K562 (cell line): ENCODE data around the gene FEV. TPM values are rescaled to one million over a fixed set of nuclear protein-coding genes. Genes with fewer than 3 reads are reported as not detected.

Experiments used
- POU5F1 ChIP-seq: fragments of 150-350 bp; IDR thresholded peaks from 2 replicates; pipeline ENCODE4 v1.6.1; 2014; ENCODE audit warnings: borderline replicate concordance, low read length, low read depth, mild to moderate bottlenecking; ENCODE audit not compliant: partially characterized antibody
- RBFOX2 ChIP-seq: fragments of 200-400 bp; formaldehyde crosslinking; IDR thresholded peaks from 2 replicates; pipeline ENCODE4 v1.6.1; 2017; ENCODE audit warnings: low read depth, mild to moderate bottlenecking, low read length, moderate library complexity
- WHSC1 ChIP-seq: IDR thresholded peaks from one replicate; pipeline ENCODE4 v1.6.1; 2012; ENCODE audit warnings: low read length, control low read depth, inconsistent platforms
- XRCC3 ChIP-seq: fragments of 450-650 bp; IDR thresholded peaks from 2 replicates; pipeline ENCODE4 v1.6.1; 2017; ENCODE audit warnings: mild to moderate bottlenecking, moderate library complexity
- ZNF134 ChIP-seq: fragments of 250-450 bp; sonication (Bioruptor Pico); conservative IDR thresholded peaks from 2 replicates; pipeline ENCODE4 v1.4.0; 2020
- ZNF584 ChIP-seq: fragments of 200-800 bp; sonication (Bioruptor generic); IDR thresholded peaks from 2 replicates; pipeline ENCODE4 v1.6.1; 2016; ENCODE audit warnings: low read depth, mild to moderate bottlenecking, missing genetic modification characterization, missing compliant biosample characterization
- polyA plus RNA-seq, 8 experiments: library from polyadenylated mRNA; depleted of rRNA in 4 of 8; stranded (reverse) in 5 of 8; unstranded in 3 of 8; fragments of >200 nt; fragmentation: Nextera tagmentation in 2 of 8; fragmentation: Illumina TruSeq in 1 of 8; extraction: Ambion mirVana in 2 of 8; extraction: Trizol in 1 of 8; gene quantifications; 2 replicates each; pipeline versions ENCODE4 v1.2.1 to v1.2.3, GENCODE V29; 2011 to 2014; ENCODE audit warnings: inconsistent platforms in 1 of 8, missing spikeins in 1 of 8
- total RNA-seq, 7 experiments: library from RNA; depleted of rRNA in 6 of 7; stranded (reverse); fragments of >200 nt in 6 of 7; fragmentation: Illumina TruSeq in 2 of 7; extraction: Trizol in 2 of 7; gene quantifications; 2 replicates each; pipeline versions ENCODE4 v1.2.1 to v1.2.3, GENCODE V29; 2011 to 2021; ENCODE audit warnings: low replicate concordance in 1 of 7
- TF ChIP-seq, protein P1 (sequence below): conservative IDR thresholded peaks from 2 replicates; pipeline ENCODE4 v1.6.1; 2011; ENCODE audit warnings: low read depth, mild to moderate bottlenecking, low read length; ENCODE audit not compliant: control insufficient read depth
- TF ChIP-seq, protein P2 (sequence below): fragments of 450-650 bp; IDR thresholded peaks from 2 replicates; pipeline ENCODE4 v1.6.1; 2018; ENCODE audit warnings: mild to moderate bottlenecking, low read depth; ENCODE audit not compliant: partially characterized antibody

FEV gene
- total and polyA plus RNA-seq, 9 of the 15 experiments (the other 6 are each of a cell fraction or from before 2014, with no cell fraction given): 0.08 to 1.6 (median 0.62) TPM; not detected in 1

DNA sequence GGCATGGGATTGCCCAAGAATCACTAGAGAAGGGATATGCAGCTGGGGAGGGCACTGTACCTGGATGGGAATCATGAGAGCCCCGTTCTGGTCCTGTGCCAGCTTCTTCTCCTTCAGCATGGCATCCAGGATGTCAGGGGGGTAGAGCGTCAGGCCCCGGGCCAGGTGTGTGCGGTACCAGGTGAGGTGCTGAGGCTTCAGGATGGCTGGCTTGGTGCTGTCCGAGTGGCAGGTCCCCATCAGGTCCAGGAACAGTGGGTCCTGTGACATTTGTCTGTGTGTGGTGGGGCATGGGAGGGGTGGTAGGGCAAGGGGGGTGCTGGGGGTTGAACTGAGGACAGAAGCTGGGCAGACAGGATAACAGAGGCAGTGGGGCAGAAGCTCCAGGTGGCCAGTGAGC, 43.2 kb upstream of the FEV start (continued):
- TF ChIP-seq, protein P1, sequence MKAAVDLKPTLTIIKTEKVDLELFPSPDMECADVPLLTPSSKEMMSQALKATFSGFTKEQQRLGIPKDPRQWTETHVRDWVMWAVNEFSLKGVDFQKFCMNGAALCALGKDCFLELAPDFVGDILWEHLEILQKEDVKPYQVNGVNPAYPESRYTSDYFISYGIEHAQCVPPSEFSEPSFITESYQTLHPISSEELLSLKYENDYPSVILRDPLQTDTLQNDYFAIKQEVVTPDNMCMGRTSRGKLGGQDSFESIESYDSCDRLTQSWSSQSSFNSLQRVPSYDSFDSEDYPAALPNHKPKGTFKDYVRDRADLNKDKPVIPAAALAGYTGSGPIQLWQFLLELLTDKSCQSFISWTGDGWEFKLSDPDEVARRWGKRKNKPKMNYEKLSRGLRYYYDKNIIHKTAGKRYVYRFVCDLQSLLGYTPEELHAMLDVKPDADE: no peak
- no peak for TF ChIP-seq WHSC1
- TF ChIP-seq XRCC3: no peak
- TF ChIP-seq, protein P2, sequence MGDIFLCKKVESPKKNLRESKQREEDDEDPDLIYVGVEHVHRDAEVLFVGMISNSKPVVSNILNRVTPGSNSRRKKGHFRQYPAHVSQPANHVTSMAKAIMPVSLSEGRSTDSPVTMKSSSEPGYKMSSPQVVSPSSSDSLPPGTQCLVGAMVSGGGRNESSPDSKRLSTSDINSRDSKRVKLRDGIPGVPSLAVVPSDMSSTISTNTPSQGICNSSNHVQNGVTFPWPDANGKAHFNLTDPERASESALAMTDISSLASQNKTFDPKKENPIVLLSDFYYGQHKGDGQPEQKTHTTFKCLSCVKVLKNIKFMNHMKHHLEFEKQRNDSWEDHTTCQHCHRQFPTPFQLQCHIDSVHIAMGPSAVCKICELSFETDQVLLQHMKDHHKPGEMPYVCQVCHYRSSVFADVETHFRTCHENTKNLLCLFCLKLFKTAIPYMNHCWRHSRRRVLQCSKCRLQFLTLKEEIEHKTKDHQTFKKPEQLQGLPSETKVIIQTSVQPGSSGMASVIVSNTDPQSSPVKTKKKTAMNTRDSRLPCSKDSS: no peak
- no peak for TF ChIP-seq ZNF584 (CRISPR knock-in tag)
- no peak for TF ChIP-seq POU5F1
- TF ChIP-seq RBFOX2: no peak
- no peak for TF ChIP-seq ZNF134 (CRISPR knock-in tag)
